IPS-20b (cell line): ENCODE results near the gene DLG2.

Source experiments
- H3K27ac ChIP-seq: one replicate; pipeline ENCODE4 v1.5.1; 2013; ENCODE audit warnings: low read length
- H3K27me3 ChIP-seq: 2 replicates; pipeline ENCODE4 v1.6.1; 2013; ENCODE audit warnings: mild to moderate bottlenecking, low read length, inconsistent platforms; ENCODE audit not compliant: insufficient read depth
- H3K36me3 ChIP-seq: 2 replicates; pipeline ENCODE4 v1.6.1; 2013; ENCODE audit warnings: low read depth, mild to moderate bottlenecking, inconsistent platforms, low read length, moderate library complexity; ENCODE audit not compliant: insufficient read depth
- H3K4me1 ChIP-seq: 2 replicates; pipeline ENCODE4 v1.6.1; 2013; ENCODE audit warnings: mild to moderate bottlenecking, control low read depth, inconsistent platforms, low read length, moderate library complexity; ENCODE audit not compliant: insufficient read depth
- H3K4me3 ChIP-seq: 2 replicates; pipeline ENCODE4 v1.5.1; 2013; ENCODE audit warnings: mild to moderate bottlenecking, low read length, inconsistent platforms
- H3K9ac ChIP-seq: 2 replicates; pipeline ENCODE4 v1.6.1; 2013; ENCODE audit warnings: low read depth, mild to moderate bottlenecking, inconsistent platforms, low read length, moderate library complexity
- H3K9me3 ChIP-seq: 2 replicates; pipeline ENCODE4 v1.6.1; 2013; ENCODE audit warnings: mild to moderate bottlenecking, low read depth, low read length, inconsistent platforms; ENCODE audit not compliant: insufficient read depth

The DLG2 gene

DNA sequence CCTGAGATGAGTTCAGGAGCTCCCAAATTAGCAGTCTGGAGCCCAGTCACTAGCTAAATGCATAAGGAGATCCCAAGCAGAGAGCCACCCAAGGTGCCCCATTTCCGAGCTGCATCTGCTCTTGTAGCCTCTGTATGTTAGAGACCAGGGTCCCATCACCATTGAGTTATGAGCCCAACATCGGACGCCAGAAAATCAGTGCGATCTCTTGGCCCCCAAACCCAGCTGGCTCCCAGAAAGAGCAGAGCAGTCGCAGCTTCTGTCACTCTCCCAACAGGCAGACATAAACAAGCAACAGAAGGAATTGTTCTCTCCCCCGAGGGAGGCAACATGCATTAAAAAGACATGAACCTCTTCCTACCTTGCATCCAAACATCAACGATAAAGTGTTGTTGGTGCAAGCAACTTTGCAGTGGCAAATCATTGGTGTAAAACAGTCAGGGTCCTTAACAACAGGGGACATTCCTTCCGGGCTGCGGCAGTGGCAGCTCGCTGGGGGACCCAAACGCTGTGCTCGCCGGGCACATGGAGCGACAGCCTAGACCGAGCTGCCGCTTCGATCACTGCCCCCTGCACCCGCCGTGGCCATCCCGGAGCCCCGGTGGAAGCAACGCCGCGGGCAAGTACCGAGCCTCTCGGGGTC is 907.1 kb downstream of the DLG2 start:
- H3K27ac ChIP-seq, result no peak overlapping the region
- H3K9ac ChIP-seq, result peak overlapping the region; percentile 35; the same call in 1 of the 2 replicates
- H3K4me3 ChIP-seq, result peak overlapping the region; percentile 81

GRCh38 chr11:84714316-84714780 is 912.8 kb downstream of the DLG2 start:
- H3K27ac ChIP-seq, result no peak overlapping the region
- H3K9me3 ChIP-seq, result no peaks in the 10 kb centered on the region
- peaks cover 5% of the 10 kb centered on the region; the same call in 1 of the 2 replicates for H3K4me1 ChIP-seq
- H3K36me3 ChIP-seq, result no peaks in the 10 kb centered on the region
- peaks cover 17% of the 10 kb centered on the region for H3K27me3 ChIP-seq
- H3K9ac ChIP-seq, result no peak overlapping the region
- H3K4me3 ChIP-seq, result no peak overlapping the region

More for the DNA sequence above, 907.1 kb downstream of the DLG2 start:
- H3K27me3 ChIP-seq, result peaks cover 33% of the 10 kb centered on the region
- no peaks in the 10 kb centered on the region for H3K9me3 ChIP-seq
- H3K4me1 ChIP-seq, result peaks cover 24% of the 10 kb centered on the region
- no peaks in the 10 kb centered on the region for H3K36me3 ChIP-seq

DNA sequence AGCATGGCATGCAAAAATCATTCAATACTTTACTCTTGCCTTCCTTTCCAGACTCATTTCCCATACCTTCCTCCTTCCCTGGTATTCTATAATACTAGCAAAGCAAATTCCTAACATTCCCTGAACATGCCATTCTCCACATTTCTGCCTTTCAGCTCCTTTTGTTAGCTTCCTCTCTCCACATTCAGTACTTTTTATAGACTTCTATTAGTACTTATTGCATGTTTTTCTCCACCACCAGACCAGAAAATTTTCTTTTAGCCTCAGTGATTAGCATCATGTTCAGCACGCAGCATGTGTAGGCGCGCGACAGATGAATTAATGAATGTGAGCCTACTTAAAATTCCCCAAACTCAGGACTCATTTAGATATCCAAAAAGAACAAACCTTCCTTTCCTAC is 935.3 kb downstream of the DLG2 start:
- peak overlapping the region; percentile 12; the same call in 1 of the 2 replicates for H3K9ac ChIP-seq
- no peaks in the 10 kb centered on the region for H3K27me3 ChIP-seq
- peaks cover 16% of the 10 kb centered on the region for H3K4me1 ChIP-seq
- H3K4me3 ChIP-seq, result no peak overlapping the region
- H3K36me3 ChIP-seq, result no peaks in the 10 kb centered on the region
- H3K9me3 ChIP-seq, result no peaks in the 10 kb centered on the region
- H3K27ac ChIP-seq, result peak overlapping the region; percentile 82

GRCh38 chr11:84687433-84687832 is 939.7 kb downstream of the DLG2 start:
- Histone ChIP-seq H3K36me3 (no peaks in the 10 kb centered on the region), H3K9ac (no peak overlapping the region), H3K27me3 (no peaks in the 10 kb centered on the region), H3K4me3 (no peak overlapping the region), H3K27ac (no peak overlapping the region), H3K4me1 (peaks cover 6% of the 10 kb centered on the region), H3K9me3 (no peaks in the 10 kb centered on the region)

- Histone ChIP-seq H3K27me3 (no peaks in the 10 kb centered on the region), H3K36me3 (no peaks in the 10 kb centered on the region), H3K9me3 (no peaks in the 10 kb centered on the region), H3K4me3 (no peak overlapping the region), H3K9ac (no peak overlapping the region), H3K4me1 (no peaks in the 10 kb centered on the region; the same call in none of the 2 replicates), H3K27ac (no peak overlapping the region)
These were observed 940.4 kb downstream of the DLG2 start for GRCh38 chr11:84686716-84687115.

- Histone ChIP-seq H3K9me3 (no peaks in the 10 kb centered on the region), H3K36me3 (no peaks in the 10 kb centered on the region), H3K9ac (no peak overlapping the region), H3K4me1 (no peaks in the 10 kb centered on the region; the same call in none of the 2 replicates), H3K27ac (no peak overlapping the region), H3K4me3 (no peak overlapping the region), H3K27me3 (no peaks in the 10 kb centered on the region)
These were observed 941.2 kb downstream of the DLG2 start for GRCh38 chr11:84685976-84686375.

DNA sequence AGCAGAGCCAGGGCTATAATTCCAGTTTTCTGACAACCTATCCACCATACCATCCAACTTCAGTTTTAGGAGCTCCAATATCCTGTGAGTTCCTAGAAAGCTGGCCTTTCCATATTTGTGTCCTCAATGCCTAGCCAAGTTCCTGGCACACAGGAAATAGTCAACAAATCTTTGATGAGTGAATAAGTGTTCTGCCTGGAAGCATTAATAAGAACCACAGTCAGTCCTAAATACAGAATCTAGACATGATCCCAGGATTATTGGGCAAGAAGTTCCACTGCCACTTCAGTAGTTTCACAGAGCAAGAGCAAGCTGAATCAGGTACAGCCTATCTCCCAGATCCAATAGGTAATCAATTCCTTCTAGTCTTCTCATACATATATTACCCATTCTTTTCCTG is 942.0 kb downstream of the DLG2 start:
- no peak overlapping the region for H3K27ac ChIP-seq
- no peaks in the 10 kb centered on the region for H3K27me3 ChIP-seq
- H3K9me3 ChIP-seq, result no peaks in the 10 kb centered on the region
- no peak overlapping the region for H3K9ac ChIP-seq
- no peaks in the 10 kb centered on the region for H3K36me3 ChIP-seq
- H3K4me1 ChIP-seq, result no peaks in the 10 kb centered on the region; the same call in 1 of the 2 replicates
- no peak overlapping the region for H3K4me3 ChIP-seq

GRCh38 chr11:84681456-84681855 is 945.7 kb downstream of the DLG2 start:
- H3K36me3 ChIP-seq, result no peaks in the 10 kb centered on the region
- H3K4me3 ChIP-seq, result no peak overlapping the region
- H3K9ac ChIP-seq, result no peak overlapping the region
- H3K9me3 ChIP-seq, result no peaks in the 10 kb centered on the region
- no peaks in the 10 kb centered on the region for H3K27me3 ChIP-seq
- H3K27ac ChIP-seq, result no peak overlapping the region
- H3K4me1 ChIP-seq, result no peaks in the 10 kb centered on the region

GRCh38 chr11:84675396-84676025 is 951.6 kb downstream of the DLG2 start:
- Histone ChIP-seq H3K9me3 (no peaks in the 10 kb centered on the region), H3K27ac (no peak overlapping the region), H3K27me3 (no peaks in the 10 kb centered on the region), H3K9ac (no peak overlapping the region), H3K36me3 (no peaks in the 10 kb centered on the region), H3K4me3 (no peak overlapping the region), H3K4me1 (peaks cover 16% of the 10 kb centered on the region; the same call in 1 of the 2 replicates)

DNA sequence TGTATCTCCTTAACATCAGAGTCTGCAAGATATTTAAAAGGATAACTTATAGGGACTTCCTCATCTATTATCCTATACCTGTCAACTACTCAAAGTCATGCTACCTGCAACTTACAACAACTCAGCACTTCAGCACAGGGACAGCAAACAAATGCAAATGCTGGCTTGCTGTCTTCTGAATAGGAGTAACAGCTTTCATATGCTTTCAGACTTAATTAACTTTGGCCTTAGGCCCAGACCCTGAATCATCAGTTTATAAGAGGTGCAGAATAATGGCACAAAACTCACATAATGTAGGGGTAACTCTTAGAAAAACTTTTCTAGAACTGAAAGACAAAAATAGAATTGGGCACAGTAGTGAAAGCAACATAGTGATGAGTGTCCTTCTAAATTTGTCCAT is 953.4 kb downstream of the DLG2 start:
- peaks cover 16% of the 10 kb centered on the region; the same call in 1 of the 2 replicates for H3K4me1 ChIP-seq
- H3K4me3 ChIP-seq, result no peak overlapping the region
- H3K27ac ChIP-seq, result no peak overlapping the region
- no peak overlapping the region for H3K9ac ChIP-seq
- H3K36me3 ChIP-seq, result no peaks in the 10 kb centered on the region
- no peaks in the 10 kb centered on the region for H3K27me3 ChIP-seq
- H3K9me3 ChIP-seq, result no peaks in the 10 kb centered on the region

DNA sequence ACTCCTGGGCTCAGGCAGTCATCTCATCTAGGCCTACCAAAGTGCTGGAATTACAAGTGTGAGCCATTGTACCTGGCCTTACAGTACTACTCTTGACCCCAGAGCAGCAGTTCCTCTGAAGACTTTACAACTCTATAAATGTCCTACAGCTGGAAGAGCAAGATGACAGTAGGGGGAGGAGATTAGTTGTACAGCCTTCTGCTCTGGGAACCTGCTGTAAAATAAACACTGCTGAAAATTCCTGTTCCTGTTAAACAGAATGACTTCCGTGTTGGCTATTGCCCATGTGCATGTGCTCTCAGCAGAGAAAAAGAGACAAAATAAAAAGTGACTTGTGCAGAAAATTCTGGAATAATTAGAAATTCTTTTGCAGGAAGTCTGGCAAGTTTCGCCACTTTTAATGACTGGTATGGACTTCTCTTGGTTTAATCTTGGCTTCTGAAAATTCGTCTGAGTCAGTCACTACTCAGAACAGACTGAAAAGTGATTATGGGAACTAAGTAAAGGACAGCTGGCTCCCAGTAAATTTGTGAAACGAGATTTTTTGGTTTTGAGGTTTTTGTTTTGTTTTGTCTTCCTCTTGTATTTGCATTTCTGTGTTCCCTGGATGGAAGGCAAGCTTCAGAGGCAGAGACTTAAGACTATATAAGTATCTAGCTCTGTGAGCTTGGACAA is 955.7 kb downstream of the DLG2 start:
- peaks cover 16% of the 10 kb centered on the region; the same call in 1 of the 2 replicates for H3K4me1 ChIP-seq
- H3K4me3 ChIP-seq, result no peak overlapping the region
- H3K36me3 ChIP-seq, result no peaks in the 10 kb centered on the region
- H3K9me3 ChIP-seq, result no peaks in the 10 kb centered on the region
- no peaks in the 10 kb centered on the region for H3K27me3 ChIP-seq
- H3K27ac ChIP-seq, result no peak overlapping the region
- H3K9ac ChIP-seq, result no peak overlapping the region
